Measurements from ENCODE around the gene WNT9B.

The WNT9B gene

DNA sequence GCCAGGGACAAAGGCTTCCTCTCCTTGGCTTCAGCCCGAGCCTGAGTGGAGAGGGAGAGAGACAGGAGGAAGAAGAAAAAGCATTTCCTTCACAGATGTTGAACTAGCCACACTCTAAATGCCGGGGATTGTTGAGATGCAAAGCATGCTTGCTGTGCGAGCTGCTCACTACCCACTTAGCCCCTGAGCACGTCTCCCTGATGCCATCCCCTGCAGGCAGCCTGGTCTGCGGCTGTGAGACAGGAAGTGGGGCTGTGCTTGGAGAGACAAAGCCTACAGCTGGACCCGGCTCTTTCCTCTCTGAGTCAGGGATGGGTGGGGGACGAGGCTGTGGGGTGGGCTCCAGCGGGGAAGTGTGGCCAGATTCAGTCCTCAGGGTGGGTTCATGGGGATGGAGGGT, 13.7 kb downstream of the WNT9B start:
- TF ChIP-seq, protein P1, sequence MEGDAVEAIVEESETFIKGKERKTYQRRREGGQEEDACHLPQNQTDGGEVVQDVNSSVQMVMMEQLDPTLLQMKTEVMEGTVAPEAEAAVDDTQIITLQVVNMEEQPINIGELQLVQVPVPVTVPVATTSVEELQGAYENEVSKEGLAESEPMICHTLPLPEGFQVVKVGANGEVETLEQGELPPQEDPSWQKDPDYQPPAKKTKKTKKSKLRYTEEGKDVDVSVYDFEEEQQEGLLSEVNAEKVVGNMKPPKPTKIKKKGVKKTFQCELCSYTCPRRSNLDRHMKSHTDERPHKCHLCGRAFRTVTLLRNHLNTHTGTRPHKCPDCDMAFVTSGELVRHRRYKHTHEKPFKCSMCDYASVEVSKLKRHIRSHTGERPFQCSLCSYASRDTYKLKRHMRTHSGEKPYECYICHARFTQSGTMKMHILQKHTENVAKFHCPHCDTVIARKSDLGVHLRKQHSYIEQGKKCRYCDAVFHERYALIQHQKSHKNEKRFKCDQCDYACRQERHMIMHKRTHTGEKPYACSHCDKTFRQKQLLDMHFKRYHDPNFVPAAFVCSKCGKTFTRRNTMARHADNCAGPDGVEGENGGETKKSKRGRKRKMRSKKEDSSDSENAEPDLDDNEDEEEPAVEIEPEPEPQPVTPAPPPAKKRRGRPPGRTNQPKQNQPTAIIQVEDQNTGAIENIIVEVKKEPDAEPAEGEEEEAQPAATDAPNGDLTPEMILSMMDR (conservative IDR thresholded peaks at IDR 0.05; ENCODE audit: low read length) = no peak
- TF ChIP-seq EZH2phosphoT487 (IDR thresholded peaks at IDR 0.05; ENCODE audit: borderline replicate concordance) = no peak
- H3K36me3 ChIP-seq (ENCODE audit: insufficient read depth, low read length) = no peaks in the 10 kb centered on the region
- H3K9me3 ChIP-seq (ENCODE audit: insufficient read depth, low read depth, low read length) = no peaks in the 10 kb centered on the region
- H3K9me2 ChIP-seq (replicated peaks; ENCODE audit: low read depth, low read length) = no peaks in the 10 kb centered on the region
- H2AFZ ChIP-seq (ENCODE audit: low read length) = peak overlapping the region; percentile 11; the same call in 1 of the 2 replicates
- H3F3A ChIP-seq (ENCODE audit: low read depth) = no peaks in the 10 kb centered on the region
- peak overlapping the region; percentile 17 for H3K9ac ChIP-seq (ENCODE audit: low read depth, low read length, poor library complexity, severe bottlenecking)
- H3K4me2 ChIP-seq (ENCODE audit: low read depth, low read length, poor library complexity, severe bottlenecking) = peak overlapping the region; percentile 25
- no peaks in the 10 kb centered on the region for H4K20me1 ChIP-seq (ENCODE audit: insufficient read depth, low read length, poor library complexity, severe bottlenecking)
- H3K79me2 ChIP-seq (ENCODE audit: insufficient read depth, low read length) = no peaks in the 10 kb centered on the region
- peaks cover 11% of the 10 kb centered on the region for H3K4me1 ChIP-seq (ENCODE audit: insufficient read depth, low read length, poor library complexity, severe bottlenecking)
- H3K27me3 ChIP-seq (ENCODE audit: insufficient read depth, low read length, poor library complexity, severe bottlenecking) = no peaks in the 10 kb centered on the region
- H3K4me3 ChIP-seq (ENCODE audit: low read length, poor library complexity, severe bottlenecking) = no peak overlapping the region

DNA sequence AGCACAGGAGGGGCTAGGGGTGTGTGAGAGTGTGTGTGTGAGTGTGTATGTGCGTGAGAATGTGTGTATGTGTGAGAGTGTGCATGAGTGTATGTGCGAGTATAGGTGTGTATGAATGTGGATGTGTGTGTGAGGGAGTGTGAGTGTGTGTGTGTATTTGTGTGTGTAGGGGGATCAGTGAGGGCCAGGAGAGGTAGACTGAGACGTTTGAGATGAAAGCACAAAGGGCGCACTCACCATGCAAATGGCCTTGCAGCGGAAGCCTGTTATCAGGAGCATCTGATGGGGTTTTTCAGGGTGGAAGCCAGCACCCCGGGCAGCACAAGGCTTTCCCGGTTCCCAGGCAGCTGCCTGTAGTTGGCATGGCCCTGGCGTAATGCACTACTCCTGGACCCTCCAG, 14.9 kb downstream of the WNT9B start:
- Histone ChIP-seq H3K36me3 (ENCODE audit: insufficient read depth, low read length) (no peaks in the 10 kb centered on the region), H3K79me2 (ENCODE audit: insufficient read depth, low read length) (no peaks in the 10 kb centered on the region), H3F3A (ENCODE audit: low read depth) (no peaks in the 10 kb centered on the region), H3K9me2 (replicated peaks; ENCODE audit: low read depth, low read length) (no peaks in the 10 kb centered on the region), H2AFZ (ENCODE audit: low read length) (no peak overlapping the region), H4K20me1 (ENCODE audit: insufficient read depth, low read length, poor library complexity, severe bottlenecking) (no peaks in the 10 kb centered on the region), H3K9me3 (ENCODE audit: insufficient read depth, low read depth, low read length) (no peaks in the 10 kb centered on the region), H3K9ac (ENCODE audit: low read depth, low read length, poor library complexity, severe bottlenecking) (no peak overlapping the region), H3K4me2 (ENCODE audit: low read depth, low read length, poor library complexity, severe bottlenecking) (no peak overlapping the region), H3K4me1 (ENCODE audit: insufficient read depth, low read length, poor library complexity, severe bottlenecking) (peaks cover 11% of the 10 kb centered on the region), H3K27me3 (ENCODE audit: insufficient read depth, low read length, poor library complexity, severe bottlenecking) (no peaks in the 10 kb centered on the region), H3K4me3 (ENCODE audit: low read length, poor library complexity, severe bottlenecking) (no peak overlapping the region)
- TF ChIP-seq, protein P1 (conservative IDR thresholded peaks at IDR 0.05; ENCODE audit: low read length) = no peak
- no peak for TF ChIP-seq EZH2phosphoT487 (IDR thresholded peaks at IDR 0.05; ENCODE audit: borderline replicate concordance)

DNA sequence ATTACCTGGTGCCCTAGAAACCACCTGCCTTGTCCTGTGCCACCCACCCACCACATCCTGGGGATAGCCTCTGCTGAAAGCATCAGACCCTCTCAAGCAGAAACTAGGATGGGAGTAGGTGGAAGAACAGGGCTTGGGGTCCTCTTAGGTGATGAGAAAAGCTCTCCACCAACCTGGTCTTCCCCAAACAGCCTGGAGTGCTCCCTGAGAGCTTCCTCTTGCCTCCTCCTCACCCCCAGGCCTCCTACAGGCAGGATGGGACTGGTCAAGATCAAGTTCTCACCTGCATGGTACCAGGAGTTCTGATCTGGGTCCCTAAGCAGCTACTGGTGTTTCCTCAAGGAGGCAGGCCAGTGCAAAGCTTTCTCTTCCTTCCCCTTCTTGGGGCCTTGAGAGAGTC, 15.4 kb downstream of the WNT9B start:
- no peaks in the 10 kb centered on the region for H3F3A ChIP-seq (ENCODE audit: low read depth)
- no peaks in the 10 kb centered on the region for H3K36me3 ChIP-seq (ENCODE audit: insufficient read depth, low read length)
- H3K4me3 ChIP-seq (ENCODE audit: low read length, poor library complexity, severe bottlenecking) = no peak overlapping the region
- no peaks in the 10 kb centered on the region for H3K27me3 ChIP-seq (ENCODE audit: insufficient read depth, low read length, poor library complexity, severe bottlenecking)
- no peaks in the 10 kb centered on the region for H3K9me3 ChIP-seq (ENCODE audit: insufficient read depth, low read depth, low read length)
- H3K79me2 ChIP-seq (ENCODE audit: insufficient read depth, low read length) = no peaks in the 10 kb centered on the region
- H3K9ac ChIP-seq (ENCODE audit: low read depth, low read length, poor library complexity, severe bottlenecking) = no peak overlapping the region
- no peak overlapping the region for H2AFZ ChIP-seq (ENCODE audit: low read length)
- H3K4me2 ChIP-seq (ENCODE audit: low read depth, low read length, poor library complexity, severe bottlenecking) = no peak overlapping the region
- H4K20me1 ChIP-seq (ENCODE audit: insufficient read depth, low read length, poor library complexity, severe bottlenecking) = no peaks in the 10 kb centered on the region
- H3K9me2 ChIP-seq (replicated peaks; ENCODE audit: low read depth, low read length) = no peaks in the 10 kb centered on the region
- H3K4me1 ChIP-seq (ENCODE audit: insufficient read depth, low read length, poor library complexity, severe bottlenecking) = peaks cover 11% of the 10 kb centered on the region
- TF ChIP-seq EZH2phosphoT487 (IDR thresholded peaks at IDR 0.05; ENCODE audit: borderline replicate concordance) = no peak
- TF ChIP-seq, protein P1 (conservative IDR thresholded peaks at IDR 0.05; ENCODE audit: low read length) = no peak
